Natural killer cell (primary cell): Measurements from ENCODE around the gene FOXP1. TPM values are rescaled to one million over a fixed set of nuclear protein-coding genes. Genes with fewer than 3 reads are reported as not detected.

Source experiments
- ATAC-seq, 3 donors: fragments of 150-1000 bp in 2 of 3; fragments of 200-7000 bp in 1 of 3; cut with Tn5 transposase; 1 replicate in 1 of 3; 2 replicates in 2 of 3; pipeline ENCODE4 v1.10.0; 2021; ENCODE audit warnings: mild to moderate bottlenecking in 2 of 3, moderate library complexity in 2 of 3
- DNase-seq, 2 donors: peaks; one replicate each; pipeline versions ENCODE4 v3.0.0 to v3.0.0-alpha.2; 2013 to 2021; ENCODE audit warnings: mixed read lengths in 1 of 2
- H3K27ac ChIP-seq: one replicate; pipeline ENCODE4 v1.5.1; 2013; ENCODE audit warnings: mild to moderate bottlenecking, low read length
- H3K27me3 ChIP-seq: one replicate; pipeline ENCODE4 v1.6.1; 2013; ENCODE audit warnings: low read length; ENCODE audit not compliant: control insufficient read depth, insufficient read depth
- H3K36me3 ChIP-seq: one replicate; pipeline ENCODE4 v1.6.1; 2013; ENCODE audit warnings: low read length; ENCODE audit not compliant: control insufficient read depth, insufficient read depth
- H3K4me1 ChIP-seq: one replicate; pipeline ENCODE4 v1.6.1; 2013; ENCODE audit warnings: low read length; ENCODE audit not compliant: control insufficient read depth, insufficient read depth
- H3K4me3 ChIP-seq: one replicate; pipeline ENCODE4 v1.5.1; 2013; ENCODE audit warnings: low read length
- H3K9me3 ChIP-seq: one replicate; pipeline ENCODE4 v1.6.1; 2013; ENCODE audit warnings: low read length; ENCODE audit not compliant: control insufficient read depth, insufficient read depth
- H3K27ac Mint-ChIP-seq, 2 donors: one replicate each; pipeline ENCODE4 v1.8.0; 2022; ENCODE audit warnings: mild to moderate bottlenecking in 2 of 2, mixed read lengths in 2 of 2, moderate library complexity in 1 of 2
- H3K27me3 Mint-ChIP-seq, 2 donors: one replicate each; pipeline ENCODE4 v1.8.0; 2022; ENCODE audit warnings: low read depth in 2 of 2, mixed read lengths in 2 of 2
- H3K36me3 Mint-ChIP-seq: one replicate; pipeline ENCODE4 v1.8.0; 2022; ENCODE audit warnings: mixed read lengths
- H3K4me1 Mint-ChIP-seq, 2 donors: one replicate each; pipeline ENCODE4 v1.8.0; 2022; ENCODE audit warnings: mixed read lengths in 2 of 2
- H3K4me3 Mint-ChIP-seq: one replicate; pipeline ENCODE4 v1.8.0; 2022; ENCODE audit warnings: mild to moderate bottlenecking, moderate library complexity, mixed read lengths
- H3K9me3 Mint-ChIP-seq, 2 donors: one replicate each; pipeline ENCODE4 v1.8.0; 2022; ENCODE audit warnings: mixed read lengths in 2 of 2
- CTCF ChIP-seq: fragments of 200-600 bp; IDR thresholded peaks from one replicate; pipeline ENCODE4 v1.8.0; 2022; ENCODE audit warnings: antibody characterized with exemption
- WGBS: methylation state at CpG from one replicate; pipeline ENCODE4 v1.1.7; 2013; ENCODE audit warnings: missing lambda C conversion rate; ENCODE audit not compliant: insufficient coverage; 5-methylcytosine and 5-hydroxymethylcytosine counted together
- intact Hi-C: fragments of 100-400 bp; cut with micrococcal nuclease; formaldehyde crosslinking; loops from one replicate; pipeline ENCODE4 v1.14.2; 2022
- total RNA-seq, 4 donors: library from RNA; stranded (reverse); fragments of 120-200 nt in 1 of 4; gene quantifications; one replicate each; pipeline versions ENCODE4 v1.2.3 to v1.2.4, GENCODE V29; 2013 to 2022

Gene FOXP1
- total RNA-seq, 3 donors from 2014 or later (not counting 1 experiment from before 2014, with no cell fraction given): 166 to 185 (median 166) TPM

GRCh38 chr3:71607364-71607763 is 23.8 kb upstream of the FOXP1 start:
- H3K9me3 ChIP-seq: no peaks in the 10 kb centered on the region
- 96% methylated on average over 2 of the region's 2 CpGs for WGBS
- H3K4me1 Mint-ChIP-seq: no peaks in the 10 kb centered on the region
- H3K9me3 Mint-ChIP-seq: peaks cover 2 to 4% of the 10 kb centered on the region in 2 donors
- no peak for TF ChIP-seq CTCF
- no peaks in the 10 kb centered on the region for H3K27me3 Mint-ChIP-seq
- no peaks in the 10 kb centered on the region for H3K27me3 ChIP-seq
- H3K36me3 Mint-ChIP-seq: no peaks in the 10 kb centered on the region
- H3K36me3 ChIP-seq: no peaks in the 10 kb centered on the region
- no peak overlapping the region for H3K4me3 Mint-ChIP-seq
- H3K4me3 ChIP-seq: no peak overlapping the region
- no peak overlapping the region for H3K27ac Mint-ChIP-seq
- ATAC-seq (no peak), DNase-seq (no peak)
- no peaks in the 10 kb centered on the region for H3K4me1 ChIP-seq
- intact Hi-C loops: no loop called here
- no peak overlapping the region for H3K27ac ChIP-seq

GRCh38 chr3:71606582-71606981 is 23.1 kb upstream of the FOXP1 start:
- no peak for TF ChIP-seq CTCF
- H3K9me3 Mint-ChIP-seq: peaks cover 2 to 4% of the 10 kb centered on the region in 2 donors
- DNase-seq (no peak), ATAC-seq (no peak)
- no peaks in the 10 kb centered on the region for H3K27me3 Mint-ChIP-seq
- no peaks in the 10 kb centered on the region for H3K4me1 Mint-ChIP-seq
- Histone ChIP-seq H3K27ac (no peak overlapping the region), H3K9me3 (no peaks in the 10 kb centered on the region), H3K4me1 (no peaks in the 10 kb centered on the region), H3K36me3 (no peaks in the 10 kb centered on the region), H3K27me3 (no peaks in the 10 kb centered on the region), H3K4me3 (no peak overlapping the region)
- no peak overlapping the region for H3K27ac Mint-ChIP-seq
- no peak overlapping the region for H3K4me3 Mint-ChIP-seq
- intact Hi-C loops: no loop called here
- 80% methylated on average over 4 of the region's 5 CpGs for WGBS
- H3K36me3 Mint-ChIP-seq: no peaks in the 10 kb centered on the region

- WGBS: 80% methylated on average over 2 of the region's 2 CpGs
- H3K27me3 Mint-ChIP-seq: peaks cover 0 to 10% of the 10 kb centered on the region in 2 donors
- TF ChIP-seq CTCF: no peak
- Histone ChIP-seq H3K27me3 (no peaks in the 10 kb centered on the region), H3K36me3 (no peaks in the 10 kb centered on the region), H3K4me3 (no peak overlapping the region), H3K9me3 (no peaks in the 10 kb centered on the region), H3K4me1 (no peaks in the 10 kb centered on the region), H3K27ac (no peak overlapping the region)
- peaks cover 2 to 4% of the 10 kb centered on the region in 2 donors for H3K9me3 Mint-ChIP-seq
- intact Hi-C loops: no loop called here
- no peak overlapping the region for H3K27ac Mint-ChIP-seq
- DNase-seq (no peak), ATAC-seq (no peak)
- no peaks in the 10 kb centered on the region for H3K36me3 Mint-ChIP-seq
- H3K4me3 Mint-ChIP-seq: no peak overlapping the region
- H3K4me1 Mint-ChIP-seq: peaks cover 6 to 7% of the 10 kb centered on the region in 2 donors
These were observed 18.7 kb upstream of the FOXP1 start for GRCh38 chr3:71602256-71602655.

- Mint-ChIP-seq H3K4me1 (peaks cover 6 to 7% of the 10 kb centered on the region in 2 donors), H3K9me3 (peaks cover 2 to 4% of the 10 kb centered on the region in 2 donors), H3K27ac (no peak overlapping the region), H3K27me3 (peaks cover 0 to 10% of the 10 kb centered on the region in 2 donors), H3K36me3 (no peaks in the 10 kb centered on the region), H3K4me3 (no peak overlapping the region)
- Histone ChIP-seq H3K4me1 (no peaks in the 10 kb centered on the region), H3K27ac (no peak overlapping the region), H3K4me3 (no peak overlapping the region), H3K9me3 (no peaks in the 10 kb centered on the region), H3K27me3 (no peaks in the 10 kb centered on the region), H3K36me3 (no peaks in the 10 kb centered on the region)
- 92% methylated on average over 4 of the region's 5 CpGs for WGBS
- DNase-seq (no peak), ATAC-seq (no peak)
- intact Hi-C loops: no loop called here
- no peak for TF ChIP-seq CTCF
These were observed 18.3 kb upstream of the FOXP1 start for GRCh38 chr3:71601811-71602210.
